B cell (primary cell): ENCODE results near the gene FOXI1. TPM values are rescaled to one million over a fixed set of nuclear protein-coding genes. Genes with fewer than 3 reads are reported as not detected.

Source experiments
- ATAC-seq: fragments of 200-7000 bp; cut with Tn5 transposase; one replicate; pipeline ENCODE4 v1.10.0; 2021; ENCODE audit warnings: low read depth, mild to moderate bottlenecking, moderate number of reproducible peaks, moderate library complexity
- CTCF ChIA-PET: fragments of 350-600 bp; sonication (Branson Sonifier 250); formaldehyde crosslinking; loops from one replicate; lab custom pipeline; 2021; ENCODE audit warnings: antibody characterized with exemption, inconsistent platforms; lab: Charles Lee
- POLR2A ChIA-PET: fragments of 350-600 bp; sonication (Branson Sonifier 250); formaldehyde crosslinking; loops from one replicate; lab custom pipeline; 2021; ENCODE audit warnings: antibody characterized with exemption; lab: Charles Lee
- DNase-seq: peaks from one replicate; pipeline ENCODE4 v3.0.0; 2013
- H2AFZ ChIP-seq: 2 replicates; pipeline ENCODE4 v1.6.1; 2012; ENCODE audit warnings: mild to moderate bottlenecking, low read depth, low read length; ENCODE audit not compliant: insufficient read depth, poor library complexity, severe bottlenecking
- H3K27ac ChIP-seq, 2 donors: 1 replicate in 1 of 2; 2 replicates in 1 of 2; pipeline ENCODE4 v1.5.1; 2012 to 2013; ENCODE audit warnings: low read length in 2 of 2, mild to moderate bottlenecking in 2 of 2, moderate library complexity in 1 of 2
- H3K27me3 ChIP-seq, 4 experiments: fragments of 200-600 bp in 1 of 4; sonication (generic) in 1 of 4; replicated peaks in 1 of 4; 1 replicate in 2 of 4; 2 replicates in 2 of 4; pipeline versions ENCODE4 v1.6.1 to v1.7.0; 2013 to 2016; ENCODE audit warnings: low read length in 3 of 4, mild to moderate bottlenecking in 2 of 4, mixed read lengths in 1 of 4, moderate library complexity in 1 of 4; ENCODE audit not compliant: insufficient read depth in 4 of 4, control insufficient read depth in 3 of 4; ENCODE audit errors: control extremely low read depth in 1 of 4
- H3K36me3 ChIP-seq, 2 experiments: replicated peaks in 1 of 2; 1 replicate in 1 of 2; 2 replicates in 1 of 2; pipeline versions ENCODE4 v1.6.1 to v1.7.1; 2013; ENCODE audit warnings: low read length in 1 of 2; ENCODE audit not compliant: insufficient read depth in 2 of 2, control insufficient read depth in 1 of 2; ENCODE audit errors: control extremely low read depth in 1 of 2, extremely low read depth in 1 of 2
- H3K4me1 ChIP-seq, 2 donors: fragments of 200-600 bp in 1 of 2; sonication (generic) in 1 of 2; 1 replicate in 1 of 2; 2 replicates in 1 of 2; pipeline versions ENCODE4 v1.5.1 to v1.6.1; 2013 to 2017; ENCODE audit warnings: low read length in 2 of 2; ENCODE audit not compliant: control insufficient read depth in 2 of 2, insufficient read depth in 2 of 2
- H3K4me2 ChIP-seq: replicated peaks from 2 replicates; pipeline ENCODE3; 2012; ENCODE audit warnings: mild to moderate bottlenecking, low read depth, low read length; ENCODE audit not compliant: poor library complexity, severe bottlenecking
- H3K4me3 ChIP-seq, 5 experiments: fragments of 200-600 bp in 1 of 5; sonication (generic) in 1 of 5; 1 replicate in 3 of 5; 2 replicates in 2 of 5; pipeline versions ENCODE4 v1.5.1 to v1.7.0; 2011 to 2016; ENCODE audit warnings: low read length in 4 of 5, mild to moderate bottlenecking in 4 of 5, low read depth in 2 of 5, control low read depth in 1 of 5, moderate library complexity in 1 of 5; ENCODE audit not compliant: insufficient read depth in 1 of 5; ENCODE audit errors: control extremely low read depth in 1 of 5, extremely low read depth in 1 of 5
- H3K79me2 ChIP-seq: fragments of 200-600 bp; sonication (generic); one replicate; pipeline ENCODE4 v1.6.0; 2016; ENCODE audit warnings: low read length; ENCODE audit not compliant: control insufficient read depth, insufficient read depth
- H3K9ac ChIP-seq: fragments of 200-600 bp; sonication (generic); 2 replicates; pipeline ENCODE4 v1.6.1; 2017; ENCODE audit warnings: mild to moderate bottlenecking, low read length, moderate library complexity
- H3K9me3 ChIP-seq, 3 donors: one replicate each; pipeline versions ENCODE4 v1.6.1 to v1.7.1; 2013; ENCODE audit warnings: low read length in 2 of 3; ENCODE audit not compliant: control insufficient read depth in 2 of 3, insufficient read depth in 1 of 3; ENCODE audit errors: control extremely low read depth in 1 of 3
- H4K20me1 ChIP-seq: 2 replicates; pipeline ENCODE4 v1.6.0; 2012; ENCODE audit warnings: mild to moderate bottlenecking, low read length; ENCODE audit not compliant: insufficient read depth, control insufficient read depth, poor library complexity, severe bottlenecking
- H3K27ac Mint-ChIP-seq: one replicate; pipeline ENCODE4 v1.8.0; 2021; ENCODE audit warnings: mixed read lengths
- H3K27me3 Mint-ChIP-seq: one replicate; pipeline ENCODE4 v1.8.0; 2021; ENCODE audit warnings: mixed read lengths
- H3K4me1 Mint-ChIP-seq: one replicate; pipeline ENCODE4 v1.8.0; 2021; ENCODE audit warnings: mixed read lengths
- H3K4me3 Mint-ChIP-seq: one replicate; pipeline ENCODE4 v1.8.0; 2021; ENCODE audit warnings: mixed read lengths
- H3K9me3 Mint-ChIP-seq: one replicate; pipeline ENCODE4 v1.8.0; 2022; ENCODE audit warnings: mixed read lengths; ENCODE audit not compliant: insufficient read depth
- CTCF ChIP-seq: fragments of 200-600 bp; IDR thresholded peaks from one replicate; pipeline ENCODE4 v1.8.0; 2022; ENCODE audit warnings: antibody characterized with exemption, mild to moderate bottlenecking
- EZH2 ChIP-seq: IDR thresholded peaks from 2 replicates; pipeline ENCODE4 v1.6.1; 2012; ENCODE audit warnings: borderline replicate concordance, low read depth, mild to moderate bottlenecking, moderate library complexity, low read length; ENCODE audit not compliant: insufficient read depth, poor library complexity, severe bottlenecking
- WGBS: methylation state at CpG from one replicate; pipeline ENCODE4 v1.1.5; 2013; ENCODE audit warnings: missing lambda C conversion rate; ENCODE audit not compliant: insufficient coverage; 5-methylcytosine and 5-hydroxymethylcytosine counted together
- intact Hi-C: fragments of 100-400 bp; cut with micrococcal nuclease; formaldehyde crosslinking; loops from one replicate; pipeline ENCODE4 v1.10.0; 2022
- polyA plus RNA-seq: library from polyadenylated mRNA; depleted of rRNA; stranded (reverse); fragments of >200 nt; gene quantifications from 2 replicates; pipeline ENCODE4 v1.2.3, GENCODE V29; 2012
- total RNA-seq, 2 donors: library from RNA; stranded (reverse); fragments of 120-200 nt in 1 of 2; gene quantifications; 1 replicate in 1 of 2; 2 replicates in 1 of 2; pipeline versions ENCODE4 v1.2.3 to v1.2.4, GENCODE V29; 2013 to 2022

Gene FOXI1
- total and polyA plus RNA-seq, 2 donors (not counting 1 experiment from before 2014, with no cell fraction given): not detected

- no CpG with 5 or more reads among the region's 2 CpGs for WGBS
- no peak overlapping the region for H2AFZ ChIP-seq
- no peaks in the 10 kb centered on the region for H3K79me2 ChIP-seq
- no peaks in the 10 kb centered on the region for H4K20me1 ChIP-seq
- H3K9ac ChIP-seq: no peak overlapping the region
- no peak overlapping the region for H3K4me2 ChIP-seq
- no peak overlapping the region for H3K4me3 Mint-ChIP-seq
- H3K36me3 ChIP-seq: no peaks in the 10 kb centered on the region
- no peak for ATAC-seq
- peaks cover 0 to 5% (median 0%) of the 10 kb centered on the region in 3 donors for H3K9me3 ChIP-seq
- no peaks in the 10 kb centered on the region for H3K4me1 ChIP-seq
- intact Hi-C loops: no loop called here
- H3K27ac Mint-ChIP-seq: no peak overlapping the region
- CTCF ChIA-PET: interaction anchor here (1.7 kb wide), 1 partner anchor 15 kb away, joined by 3 read pairs; no protein-coding TSS in a partner anchor
- H3K27me3 Mint-ChIP-seq: peaks cover 10% of the 10 kb centered on the region
- no peak overlapping the region for H3K27ac ChIP-seq
- H3K9me3 Mint-ChIP-seq: no peaks in the 10 kb centered on the region
- no peak overlapping the region for H3K4me3 ChIP-seq
- POLR2A ChIA-PET: no interaction called here
- H3K4me1 Mint-ChIP-seq: no peaks in the 10 kb centered on the region
- H3K27me3 ChIP-seq: peaks cover 0 to 4% (median 1%) of the 10 kb centered on the region in 4 experiments
- TF ChIP-seq EZH2: no peak
- no peak for TF ChIP-seq CTCF
- DNase-seq: no peak
These were observed 2.0 kb downstream of the FOXI1 start for GRCh38 chr5:170107674-170108073.

GRCh38 chr5:170108266-170108785 is 2.6 kb downstream of the FOXI1 start:
- Histone ChIP-seq H3K9ac (no peak overlapping the region), H3K9me3 (peaks cover 0 to 5% (median 0%) of the 10 kb centered on the region in 3 donors), H3K27ac (no peak overlapping the region), H3K4me3 (no peak overlapping the region), H3K36me3 (no peaks in the 10 kb centered on the region), H3K79me2 (no peaks in the 10 kb centered on the region), H4K20me1 (no peaks in the 10 kb centered on the region), H3K4me2 (no peak overlapping the region), H3K4me1 (no peaks in the 10 kb centered on the region), H2AFZ (no peak overlapping the region), H3K27me3 (peaks cover 0 to 4% (median 1%) of the 10 kb centered on the region in 4 experiments)
- H3K4me1 Mint-ChIP-seq: no peaks in the 10 kb centered on the region
- peaks cover 10% of the 10 kb centered on the region for H3K27me3 Mint-ChIP-seq
- H3K4me3 Mint-ChIP-seq: no peak overlapping the region
- no peak overlapping the region for H3K27ac Mint-ChIP-seq
- TF ChIP-seq CTCF (no peak), EZH2 (no peak)
- ATAC-seq: no peak
- WGBS: 96% methylated on average over 11 of the region's 12 CpGs
- H3K9me3 Mint-ChIP-seq: no peaks in the 10 kb centered on the region
- ChIA-PET CTCF (no interaction called here), POLR2A (no interaction called here)
- no peak for DNase-seq
- intact Hi-C loops: no loop called here
